C4-2B (cell line): Measurements from ENCODE around the gene UBAP1L.

ENCODE experiments used
- ZFX ChIP-seq: fragments of 450-650 bp; IDR thresholded peaks from 2 replicates; pipeline ENCODE4 v1.6.1; 2017
- TF ChIP-seq, protein P1 (sequence below): fragments of 450-650 bp; conservative IDR thresholded peaks from 2 replicates; pipeline ENCODE4 v1.5.1; 2017; ENCODE audit warnings: mild to moderate bottlenecking

DNA sequence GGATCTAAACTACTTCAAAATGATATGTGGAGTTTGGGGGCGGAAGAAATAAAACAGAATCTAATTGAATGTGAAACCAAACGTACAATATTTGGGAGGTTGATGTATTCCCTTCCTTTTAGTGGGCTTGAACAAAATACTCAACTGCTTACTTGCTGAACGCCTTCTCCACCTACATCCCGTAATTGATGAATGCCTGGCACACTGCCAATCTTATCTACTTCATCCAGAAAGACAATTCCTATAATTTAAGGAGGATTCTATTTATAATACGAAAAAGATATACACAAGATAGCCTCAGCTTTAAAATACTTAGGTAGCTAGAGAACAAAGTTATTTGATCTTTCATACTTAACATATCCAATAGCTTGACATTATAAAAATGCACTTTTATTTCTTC, 41.7 kb upstream of the UBAP1L start:
- TF ChIP-seq, protein P1, sequence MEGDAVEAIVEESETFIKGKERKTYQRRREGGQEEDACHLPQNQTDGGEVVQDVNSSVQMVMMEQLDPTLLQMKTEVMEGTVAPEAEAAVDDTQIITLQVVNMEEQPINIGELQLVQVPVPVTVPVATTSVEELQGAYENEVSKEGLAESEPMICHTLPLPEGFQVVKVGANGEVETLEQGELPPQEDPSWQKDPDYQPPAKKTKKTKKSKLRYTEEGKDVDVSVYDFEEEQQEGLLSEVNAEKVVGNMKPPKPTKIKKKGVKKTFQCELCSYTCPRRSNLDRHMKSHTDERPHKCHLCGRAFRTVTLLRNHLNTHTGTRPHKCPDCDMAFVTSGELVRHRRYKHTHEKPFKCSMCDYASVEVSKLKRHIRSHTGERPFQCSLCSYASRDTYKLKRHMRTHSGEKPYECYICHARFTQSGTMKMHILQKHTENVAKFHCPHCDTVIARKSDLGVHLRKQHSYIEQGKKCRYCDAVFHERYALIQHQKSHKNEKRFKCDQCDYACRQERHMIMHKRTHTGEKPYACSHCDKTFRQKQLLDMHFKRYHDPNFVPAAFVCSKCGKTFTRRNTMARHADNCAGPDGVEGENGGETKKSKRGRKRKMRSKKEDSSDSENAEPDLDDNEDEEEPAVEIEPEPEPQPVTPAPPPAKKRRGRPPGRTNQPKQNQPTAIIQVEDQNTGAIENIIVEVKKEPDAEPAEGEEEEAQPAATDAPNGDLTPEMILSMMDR = no peak
- TF ChIP-seq ZFX = no peak
